ENCODE results near the gene RNF5.
"Not testable (repeated sequence)": the region's sequence is repeated elsewhere in the genome, so short reads cannot be mapped to it uniquely, and the experiment has no call there.

GRCh38 chr6:32187725-32188380 lies 9.6 kb downstream of the RNF5 start:
- TF ChIP-seq YY1 (IDR thresholded peaks at IDR 0.05; ENCODE audit: low read depth); MAX (IDR thresholded peaks at IDR 0.05; ENCODE audit: low read depth); RFX5 (IDR thresholded peaks at IDR 0.05; ENCODE audit: low read length); EP300 (IDR thresholded peaks at IDR 0.05; ENCODE audit: borderline replicate concordance in 1 of 2, low read depth in 1 of 2, low read length in 1 of 2); CTCF (IDR thresholded peaks at IDR 0.05); GABPA (IDR thresholded peaks at IDR 0.05; ENCODE audit: low read depth); MXI1 (IDR thresholded peaks at IDR 0.05; ENCODE audit: low read depth, low read length); EZH2phosphoT487 (IDR thresholded peaks at IDR 0.05; ENCODE audit: borderline replicate concordance, low read depth); RAD21 (IDR thresholded peaks at IDR 0.05; ENCODE audit: low read length): not testable (repeated sequence)

Measured in SK-N-SH (cell line).